NCI-H128 (cell line): ENCODE measurements around the gene STARD5.

Experiments
- DNase-seq: peaks from one replicate; lab custom pipeline; 2025; ENCODE audit not compliant: unreplicated experiment; lab: John Stamatoyannopoulos, UW

Gene STARD5

GRCh38 chr15:81312790-81313543, 11.0 kb downstream of the STARD5 start:
- DNase-seq = no peak

GRCh38 chr15:81311752-81312464, 12.0 kb downstream of the STARD5 start:
- no peak for DNase-seq

GRCh38 chr15:81310480-81310879, 13.5 kb downstream of the STARD5 start:
- no peak for DNase-seq

GRCh38 chr15:81309647-81310450, 14.1 kb downstream of the STARD5 start:
- no peak for DNase-seq

- DNase-seq = no peak
These were observed 15.7 kb downstream of the STARD5 start for GRCh38 chr15:81308260-81308659.

- DNase-seq = no peak
These were observed 19.7 kb downstream of the STARD5 start for GRCh38 chr15:81304226-81304625.

- DNase-seq = no peak
These were observed 20.4 kb downstream of the STARD5 start for GRCh38 chr15:81303244-81304225.

- DNase-seq = no peak
These were observed 21.2 kb downstream of the STARD5 start for GRCh38 chr15:81302701-81303109.

GRCh38 chr15:81301815-81302399, 22.0 kb downstream of the STARD5 start:
- no peak for DNase-seq

- DNase-seq = no peak
These were observed 22.6 kb downstream of the STARD5 start for GRCh38 chr15:81301385-81301784.

GRCh38 chr15:81299630-81300273, 24.2 kb downstream of the STARD5 start:
- no peak for DNase-seq

- DNase-seq = no peak
These were observed 24.8 kb downstream of the STARD5 start for GRCh38 chr15:81299156-81299555.

GRCh38 chr15:81298611-81299010, 25.3 kb downstream of the STARD5 start:
- DNase-seq = no peak

- DNase-seq = no peak
These were observed 26.1 kb downstream of the STARD5 start for GRCh38 chr15:81297603-81298575.

- no peak for DNase-seq
These were observed 26.8 kb downstream of the STARD5 start for GRCh38 chr15:81297147-81297572.

- no peak for DNase-seq
These were observed 27.3 kb downstream of the STARD5 start for GRCh38 chr15:81296673-81297072.

- DNase-seq = no peak
These were observed 27.8 kb downstream of the STARD5 start for GRCh38 chr15:81296186-81296585.

- no peak for DNase-seq
These were observed 28.3 kb downstream of the STARD5 start for GRCh38 chr15:81295486-81296121.
